Endodermal cell (in vitro differentiated cells): ENCODE data around the gene RALGAPA2. TPM values are rescaled to one million over a fixed set of nuclear protein-coding genes. Genes with fewer than 3 reads are reported as not detected.

Source experiments
- DNase-seq: peaks from one replicate; pipeline ENCODE4 v3.0.0-alpha.2; 2017
- H3K27ac ChIP-seq: 2 replicates; pipeline ENCODE4 v1.5.1; 2013; ENCODE audit warnings: mild to moderate bottlenecking, low read depth, low read length, moderate library complexity
- H3K27me3 ChIP-seq: 2 replicates; pipeline ENCODE4 v1.6.1; 2013; ENCODE audit warnings: mild to moderate bottlenecking, low read length, moderate library complexity; ENCODE audit not compliant: insufficient read depth, control insufficient read depth, poor library complexity, severe bottlenecking
- H3K36me3 ChIP-seq: 2 replicates; pipeline ENCODE4 v1.7.0; 2013; ENCODE audit warnings: mild to moderate bottlenecking, low read length, moderate library complexity; ENCODE audit not compliant: control insufficient read depth, insufficient read depth
- H3K4me1 ChIP-seq: one replicate; pipeline ENCODE4 v1.7.0; 2013; ENCODE audit warnings: low read length; ENCODE audit not compliant: control insufficient read depth, insufficient read depth
- H3K4me3 ChIP-seq: 2 replicates; pipeline ENCODE4 v1.5.1; 2013; ENCODE audit warnings: mild to moderate bottlenecking, low read length, moderate library complexity
- H3K9ac ChIP-seq: 2 replicates; pipeline ENCODE4 v1.6.1; 2013; ENCODE audit warnings: mild to moderate bottlenecking, low read length, moderate library complexity; ENCODE audit not compliant: poor library complexity, severe bottlenecking; ENCODE audit errors: extremely low read depth
- H3K9me3 ChIP-seq: 2 replicates; pipeline ENCODE4 v1.6.1; 2013; ENCODE audit warnings: mild to moderate bottlenecking, low read length, moderate library complexity; ENCODE audit not compliant: control insufficient read depth
- H3K27ac Mint-ChIP-seq: 2 replicates; pipeline ENCODE4 v1.8.0; 2020; ENCODE audit warnings: mixed read lengths
- H3K27me3 Mint-ChIP-seq: 2 replicates; pipeline ENCODE4 v1.8.0; 2021; ENCODE audit warnings: mild to moderate bottlenecking, mixed read lengths; ENCODE audit not compliant: insufficient read depth
- H3K36me3 Mint-ChIP-seq: 2 replicates; pipeline ENCODE4 v1.8.0; 2020; ENCODE audit warnings: low read depth, mixed read lengths
- H3K4me1 Mint-ChIP-seq: 2 replicates; pipeline ENCODE4 v1.8.0; 2020; ENCODE audit warnings: mixed read lengths
- H3K4me3 Mint-ChIP-seq: 2 replicates; pipeline ENCODE4 v1.8.0; 2020; ENCODE audit warnings: mild to moderate bottlenecking, moderate library complexity, mixed read lengths
- H3K9me3 Mint-ChIP-seq: 2 replicates; pipeline ENCODE4 v1.8.0; 2020; ENCODE audit warnings: mild to moderate bottlenecking, mixed read lengths
- WGBS, 2 experiments: methylation state at CpG; one replicate each; pipeline versions ENCODE4 v1.1.5 to v1.1.7; 2013; ENCODE audit warnings: missing lambda C conversion rate in 2 of 2, mixed read lengths in 1 of 2; ENCODE audit not compliant: insufficient coverage in 1 of 2, insufficient read length in 1 of 2; 5-methylcytosine and 5-hydroxymethylcytosine counted together
- total RNA-seq, 2 donors: library from RNA; stranded (reverse); fragmentation: NEBNext Ultra II Directional in 1 of 2; extraction: Animal tissue kit (Norgen Biotek cat#: 25700) in 1 of 2; gene quantifications; 2 replicates in 1 of 2; 3 replicates in 1 of 2; pipeline ENCODE4 v1.2.1, GENCODE V29; 2021
- TF ChIP-seq, protein P1 (sequence below): fragments of 200-600 bp; sonication (generic); conservative IDR thresholded peaks from 2 replicates; pipeline ENCODE4 v1.5.0; 2021; ENCODE audit warnings: antibody characterized with exemption, mild to moderate bottlenecking

Gene RALGAPA2
- total RNA-seq, 2 donors from 2014 or later = 19.5 to 24.6 TPM

DNA sequence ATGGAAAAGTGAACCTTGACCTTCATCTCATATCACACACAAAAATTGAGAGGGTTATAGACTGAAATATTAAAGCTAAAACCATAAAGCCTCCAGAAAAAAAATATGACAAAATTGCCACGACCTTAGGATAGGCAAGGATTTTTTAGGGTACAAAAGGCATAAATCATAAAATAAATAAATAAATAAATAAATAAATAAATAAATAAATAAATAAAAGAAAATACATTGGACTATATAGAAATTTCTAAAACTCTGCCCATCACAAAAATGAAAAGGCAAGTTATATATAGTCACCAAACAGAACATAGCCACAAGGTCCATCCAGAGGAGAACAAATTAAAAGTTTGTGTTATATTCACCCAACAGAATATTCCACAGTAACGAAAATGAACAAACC lies 235.9 kb downstream of the RALGAPA2 start:
- Mint-ChIP-seq H3K9me3 (no peaks in the 10 kb centered on the region), H3K27ac (no peak overlapping the region), H3K36me3 (no peaks in the 10 kb centered on the region), H3K4me3 (no peak overlapping the region), H3K27me3 (no peaks in the 10 kb centered on the region), H3K4me1 (no peaks in the 10 kb centered on the region)
- no peak overlapping the region for H3K9ac ChIP-seq
- no peaks in the 10 kb centered on the region for H3K4me1 ChIP-seq
- 100% methylated on average over 1 of the region's 2 CpGs; no CpG with 5 or more reads in 1 of the 2 experiments for WGBS, 2 experiments
- H3K4me3 ChIP-seq = no peak overlapping the region
- TF ChIP-seq, protein P1, sequence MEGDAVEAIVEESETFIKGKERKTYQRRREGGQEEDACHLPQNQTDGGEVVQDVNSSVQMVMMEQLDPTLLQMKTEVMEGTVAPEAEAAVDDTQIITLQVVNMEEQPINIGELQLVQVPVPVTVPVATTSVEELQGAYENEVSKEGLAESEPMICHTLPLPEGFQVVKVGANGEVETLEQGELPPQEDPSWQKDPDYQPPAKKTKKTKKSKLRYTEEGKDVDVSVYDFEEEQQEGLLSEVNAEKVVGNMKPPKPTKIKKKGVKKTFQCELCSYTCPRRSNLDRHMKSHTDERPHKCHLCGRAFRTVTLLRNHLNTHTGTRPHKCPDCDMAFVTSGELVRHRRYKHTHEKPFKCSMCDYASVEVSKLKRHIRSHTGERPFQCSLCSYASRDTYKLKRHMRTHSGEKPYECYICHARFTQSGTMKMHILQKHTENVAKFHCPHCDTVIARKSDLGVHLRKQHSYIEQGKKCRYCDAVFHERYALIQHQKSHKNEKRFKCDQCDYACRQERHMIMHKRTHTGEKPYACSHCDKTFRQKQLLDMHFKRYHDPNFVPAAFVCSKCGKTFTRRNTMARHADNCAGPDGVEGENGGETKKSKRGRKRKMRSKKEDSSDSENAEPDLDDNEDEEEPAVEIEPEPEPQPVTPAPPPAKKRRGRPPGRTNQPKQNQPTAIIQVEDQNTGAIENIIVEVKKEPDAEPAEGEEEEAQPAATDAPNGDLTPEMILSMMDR = no peak
- H3K27ac ChIP-seq = no peak overlapping the region
- H3K9me3 ChIP-seq = no peaks in the 10 kb centered on the region
- DNase-seq = no peak
- no peaks in the 10 kb centered on the region for H3K27me3 ChIP-seq
- H3K36me3 ChIP-seq = peaks cover 6% of the 10 kb centered on the region

DNA sequence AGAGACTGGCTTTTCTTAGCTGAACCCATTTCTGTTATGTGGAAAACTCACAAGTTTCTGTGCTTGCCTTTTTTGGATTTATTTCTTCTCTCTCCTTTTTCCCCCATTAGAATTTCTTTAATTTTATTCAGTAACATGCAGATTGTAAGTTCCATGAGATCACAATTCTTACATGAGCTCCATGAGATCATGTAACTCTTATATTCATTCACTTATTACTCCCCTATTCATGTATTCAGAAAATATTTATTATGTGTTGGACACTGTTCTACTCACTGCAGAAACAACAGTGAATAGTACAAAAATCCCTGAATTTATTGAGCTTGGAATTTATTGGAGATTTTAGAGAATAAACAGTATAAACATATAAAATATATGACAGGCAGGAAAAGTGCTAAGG lies 238.8 kb downstream of the RALGAPA2 start:
- Histone ChIP-seq H3K9me3 (no peaks in the 10 kb centered on the region), H3K36me3 (no peaks in the 10 kb centered on the region), H3K4me1 (no peaks in the 10 kb centered on the region), H3K9ac (no peak overlapping the region), H3K27me3 (no peaks in the 10 kb centered on the region), H3K27ac (no peak overlapping the region), H3K4me3 (no peak overlapping the region)
- Mint-ChIP-seq H3K9me3 (no peaks in the 10 kb centered on the region), H3K4me1 (no peaks in the 10 kb centered on the region), H3K36me3 (no peaks in the 10 kb centered on the region), H3K27ac (no peak overlapping the region), H3K4me3 (no peak overlapping the region), H3K27me3 (no peaks in the 10 kb centered on the region)
- TF ChIP-seq, protein P1 = no peak
- DNase-seq = no peak

DNA sequence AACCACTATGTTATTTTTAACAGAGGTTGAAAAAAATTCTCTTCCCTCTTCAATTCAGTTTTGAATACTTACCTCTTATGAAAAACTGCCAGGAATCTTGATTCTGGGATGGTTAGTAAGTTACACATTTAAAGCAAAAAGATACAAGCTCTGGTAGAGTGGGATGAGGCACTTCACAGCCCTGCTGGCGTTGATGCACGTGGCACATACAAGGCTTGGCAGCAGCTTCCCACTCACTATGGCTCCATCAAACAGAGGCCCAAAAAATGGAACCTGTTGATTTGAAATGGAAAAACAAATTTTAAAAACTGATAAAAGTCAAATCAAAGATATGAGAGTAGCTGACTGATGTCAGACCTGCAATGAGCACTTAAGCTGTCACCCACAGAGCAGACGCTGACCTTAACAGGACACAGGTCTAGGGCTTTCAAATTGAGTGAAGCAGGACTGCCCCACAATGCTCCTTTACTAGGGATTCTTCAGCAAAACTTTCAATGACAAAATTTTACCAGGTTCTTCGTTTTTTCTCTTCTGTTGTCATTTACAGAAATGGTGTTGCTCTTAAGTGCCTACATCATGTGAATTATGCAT lies 239.7 kb downstream of the RALGAPA2 start:
- no peak overlapping the region for H3K27ac Mint-ChIP-seq
- no peaks in the 10 kb centered on the region for H3K36me3 ChIP-seq

More for the DNA sequence above, 239.7 kb downstream of the RALGAPA2 start:
- Mint-ChIP-seq H3K9me3 (no peaks in the 10 kb centered on the region), H3K36me3 (no peaks in the 10 kb centered on the region), H3K4me3 (no peak overlapping the region), H3K27me3 (no peaks in the 10 kb centered on the region), H3K4me1 (no peaks in the 10 kb centered on the region)
- 88 to 89% methylated on average over 4 of the region's 4 CpGs for WGBS, 2 experiments
- H3K9me3 ChIP-seq = no peaks in the 10 kb centered on the region
- no peak overlapping the region for H3K4me3 ChIP-seq
- no peak for DNase-seq
- no peaks in the 10 kb centered on the region for H3K4me1 ChIP-seq
- no peaks in the 10 kb centered on the region for H3K27me3 ChIP-seq
- TF ChIP-seq, protein P1 = no peak
- H3K27ac ChIP-seq = no peak overlapping the region
- no peak overlapping the region for H3K9ac ChIP-seq
